Muscle layer of colon (tissue), 2 donors: ENCODE data around the gene RBM4B.

Experiments used
- H3K27ac ChIP-seq: one replicate; pipeline ENCODE4 v1.7.0; 2013; ENCODE audit warnings: low read depth, mild to moderate bottlenecking, low read length, moderate library complexity
- H3K27me3 ChIP-seq, 2 donors: one replicate each; pipeline ENCODE4 v1.7.0; 2013; ENCODE audit warnings: low read length in 2 of 2, mild to moderate bottlenecking in 2 of 2; ENCODE audit not compliant: insufficient read depth in 2 of 2, control insufficient read depth in 1 of 2
- H3K36me3 ChIP-seq: one replicate; pipeline ENCODE4 v1.7.0; 2013; ENCODE audit warnings: mild to moderate bottlenecking, low read length; ENCODE audit not compliant: insufficient read depth
- H3K4me1 ChIP-seq: one replicate; pipeline ENCODE4 v1.7.0; 2013; ENCODE audit warnings: mild to moderate bottlenecking, low read length; ENCODE audit not compliant: insufficient read depth
- H3K4me3 ChIP-seq, 2 donors: one replicate each; pipeline ENCODE4 v1.7.0; 2013; ENCODE audit warnings: low read length in 2 of 2, low read depth in 1 of 2, mild to moderate bottlenecking in 1 of 2, moderate library complexity in 1 of 2
- H3K9ac ChIP-seq: one replicate; pipeline ENCODE4 v1.7.0; 2013; ENCODE audit warnings: low read length
- H3K9me3 ChIP-seq: one replicate; pipeline ENCODE4 v1.7.0; 2013; ENCODE audit warnings: mild to moderate bottlenecking, low read length
- donor health status: abdominal sarcoma.
- donor health status: Adenocarcinoma of cecum.

The RBM4B gene

DNA sequence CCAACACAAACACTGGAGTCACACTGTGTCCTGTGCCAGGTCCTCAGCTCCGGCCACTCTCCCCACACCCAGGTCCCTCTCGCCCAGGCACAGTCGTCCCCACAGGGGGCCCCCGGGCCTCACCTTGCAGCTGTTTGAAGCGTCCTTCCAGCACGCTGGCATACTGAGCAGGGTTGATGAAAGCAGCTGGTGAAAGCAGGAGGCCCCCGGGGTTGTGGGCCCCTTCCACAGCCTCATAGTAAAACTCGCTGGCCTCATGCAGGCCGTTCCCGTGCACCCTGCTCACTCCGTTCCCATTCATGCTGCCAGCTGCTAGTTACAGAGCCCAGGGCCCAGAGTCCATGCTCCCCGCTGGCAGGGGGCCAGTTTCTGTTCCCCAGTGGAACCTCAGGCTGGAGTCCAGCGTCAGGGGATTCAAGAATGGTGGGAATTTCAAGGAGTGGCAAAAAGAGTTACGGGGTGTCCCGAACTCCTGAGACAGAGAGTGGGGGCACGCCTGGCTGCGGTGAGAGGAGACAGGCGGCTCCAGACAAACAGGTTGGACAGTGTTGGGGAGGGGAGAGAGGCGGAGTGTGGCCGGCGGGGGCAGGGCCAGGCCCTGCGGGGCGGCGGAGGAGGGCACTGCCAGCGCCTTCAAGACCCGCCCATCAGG is 40.8 kb upstream of the RBM4B start:
- Histone ChIP-seq H3K4me1 (no peaks in the 10 kb centered on the region), H3K9me3 (no peaks in the 10 kb centered on the region), H3K36me3 (no peaks in the 10 kb centered on the region), H3K27me3 (peaks cover 0 to 8% of the 10 kb centered on the region in 2 donors), H3K9ac (no peak overlapping the region), H3K4me3 (no peak overlapping the region), H3K27ac (no peak overlapping the region)

DNA sequence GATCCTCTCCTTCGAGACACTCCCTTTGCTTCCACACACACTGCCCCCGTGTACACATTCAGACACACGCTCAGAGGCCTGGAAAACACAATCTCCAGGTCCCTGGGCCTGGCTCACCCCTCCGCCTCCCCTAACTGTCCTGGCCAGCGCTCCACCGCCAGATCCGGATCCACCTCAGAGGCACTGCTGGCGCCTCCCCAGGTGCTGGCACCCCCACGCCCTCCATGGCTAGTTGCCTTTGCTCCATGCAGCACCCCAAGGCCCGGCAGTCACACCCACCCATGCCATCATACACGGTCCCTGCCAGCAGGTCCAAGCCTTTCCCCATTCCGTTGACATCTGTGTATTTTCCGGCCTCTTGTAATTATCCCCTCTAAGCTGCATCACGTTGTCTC is 40.2 kb upstream of the RBM4B start:
- no peak overlapping the region for H3K9ac ChIP-seq
- peaks cover 0 to 8% of the 10 kb centered on the region in 2 donors for H3K27me3 ChIP-seq
- H3K4me1 ChIP-seq = no peaks in the 10 kb centered on the region
- no peak overlapping the region for H3K27ac ChIP-seq
- H3K9me3 ChIP-seq = no peaks in the 10 kb centered on the region
- H3K36me3 ChIP-seq = no peaks in the 10 kb centered on the region
- H3K4me3 ChIP-seq = no peak overlapping the region

DNA sequence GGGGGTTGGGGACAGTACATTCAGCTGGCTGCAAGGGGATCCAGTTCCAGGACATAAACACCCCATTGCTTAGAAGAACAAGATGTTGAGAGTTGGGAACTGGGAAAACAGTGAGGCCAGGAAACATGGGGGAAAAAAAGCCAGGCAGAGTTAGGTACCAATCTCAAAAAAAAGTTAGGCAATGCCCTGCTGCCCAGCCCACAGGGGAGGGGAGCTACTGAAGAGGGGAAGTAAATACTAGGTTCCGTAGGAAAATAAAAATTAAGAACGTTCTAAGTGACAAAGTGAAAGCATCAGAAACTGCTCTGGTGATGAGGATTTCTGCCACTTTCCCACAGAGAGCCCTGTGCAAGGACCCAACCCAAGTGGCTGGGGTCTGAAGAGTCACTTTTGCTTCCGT is 39.3 kb upstream of the RBM4B start:
- Histone ChIP-seq H3K36me3 (no peaks in the 10 kb centered on the region), H3K9me3 (no peaks in the 10 kb centered on the region), H3K9ac (no peak overlapping the region), H3K27ac (no peak overlapping the region), H3K4me1 (no peaks in the 10 kb centered on the region), H3K4me3 (no peak overlapping the region), H3K27me3 (peaks cover 0 to 8% of the 10 kb centered on the region in 2 donors)

DNA sequence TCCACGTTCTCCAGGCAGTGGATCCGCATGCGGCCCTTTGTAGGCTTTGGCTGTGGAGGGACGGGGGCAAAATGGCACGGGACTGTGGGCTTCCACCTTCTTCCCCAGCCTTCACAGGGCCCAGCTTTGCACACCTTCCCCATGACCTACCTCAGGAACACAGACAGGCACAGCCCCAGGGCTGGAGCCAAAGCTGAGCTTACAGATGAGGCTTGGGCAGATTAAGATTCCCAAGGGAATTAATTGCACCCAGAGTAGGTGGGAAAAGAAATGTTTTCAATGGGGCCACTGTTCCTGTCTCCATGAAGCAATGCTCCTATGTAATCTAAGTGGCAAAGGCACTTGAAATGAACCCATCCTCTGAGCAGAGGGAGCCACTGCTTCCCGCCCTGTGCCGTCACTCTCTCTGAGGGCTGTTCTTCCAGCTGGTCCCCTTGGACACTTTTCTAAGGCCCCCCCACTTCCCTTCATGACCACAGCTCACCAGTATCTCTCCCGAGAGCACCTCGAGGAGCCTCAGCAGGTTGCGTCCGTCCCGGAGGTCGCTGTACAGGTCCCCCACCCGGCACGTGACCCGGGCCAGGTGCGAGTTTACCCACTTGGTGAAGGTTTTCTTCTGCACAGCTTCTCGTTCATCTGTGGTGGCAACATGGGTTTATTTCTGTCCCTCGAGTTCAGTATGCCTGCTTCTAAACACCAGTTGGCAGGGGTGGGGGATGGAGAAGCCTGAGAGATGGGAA is 37.8 kb upstream of the RBM4B start:
- peaks cover 0 to 8% of the 10 kb centered on the region in 2 donors for H3K27me3 ChIP-seq
- H3K9ac ChIP-seq = no peak overlapping the region
- no peak overlapping the region for H3K4me3 ChIP-seq
- H3K36me3 ChIP-seq = no peaks in the 10 kb centered on the region
- H3K4me1 ChIP-seq = no peaks in the 10 kb centered on the region
- no peaks in the 10 kb centered on the region for H3K9me3 ChIP-seq
- no peak overlapping the region for H3K27ac ChIP-seq

DNA sequence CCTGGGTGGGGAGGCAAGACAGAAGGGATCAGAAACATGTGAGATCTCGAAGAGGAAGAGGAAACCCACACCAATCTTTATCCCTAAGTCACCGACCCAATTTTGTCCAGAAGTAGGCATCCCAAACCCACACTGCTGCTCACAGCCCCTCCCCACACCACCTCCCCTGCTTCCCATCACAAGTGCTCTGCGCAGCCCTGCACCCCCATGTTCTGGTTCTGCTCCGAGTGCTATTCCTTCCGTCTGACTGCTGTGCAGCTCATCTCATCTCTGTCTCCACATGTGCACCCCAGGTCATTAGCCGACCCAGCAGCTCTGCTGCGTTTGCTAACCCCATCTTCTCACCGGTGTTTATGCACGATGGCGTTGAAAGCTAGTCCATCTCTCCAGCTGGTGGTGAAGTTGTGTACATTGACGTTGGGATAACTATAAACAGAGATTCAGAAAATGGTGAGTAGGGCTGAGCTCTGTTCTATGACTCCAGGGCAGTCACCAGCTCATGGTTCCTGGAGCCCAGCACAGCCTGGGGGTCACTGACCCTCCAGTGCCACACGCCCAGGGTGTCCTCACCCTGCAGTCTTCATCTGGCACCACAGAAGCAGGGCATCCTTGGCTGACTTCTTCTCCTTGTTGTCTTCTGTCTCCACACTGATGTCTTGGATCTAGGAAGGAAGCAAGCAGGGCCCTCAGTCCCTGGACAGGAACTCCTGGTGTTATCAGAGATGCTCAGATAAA is 36.2 kb upstream of the RBM4B start:
- H3K4me3 ChIP-seq = no peak overlapping the region
- H3K4me1 ChIP-seq = no peaks in the 10 kb centered on the region
- no peak overlapping the region for H3K9ac ChIP-seq
- no peak overlapping the region for H3K27ac ChIP-seq
- no peaks in the 10 kb centered on the region for H3K9me3 ChIP-seq
- peaks cover 0 to 8% of the 10 kb centered on the region in 2 donors for H3K27me3 ChIP-seq
- no peaks in the 10 kb centered on the region for H3K36me3 ChIP-seq

DNA sequence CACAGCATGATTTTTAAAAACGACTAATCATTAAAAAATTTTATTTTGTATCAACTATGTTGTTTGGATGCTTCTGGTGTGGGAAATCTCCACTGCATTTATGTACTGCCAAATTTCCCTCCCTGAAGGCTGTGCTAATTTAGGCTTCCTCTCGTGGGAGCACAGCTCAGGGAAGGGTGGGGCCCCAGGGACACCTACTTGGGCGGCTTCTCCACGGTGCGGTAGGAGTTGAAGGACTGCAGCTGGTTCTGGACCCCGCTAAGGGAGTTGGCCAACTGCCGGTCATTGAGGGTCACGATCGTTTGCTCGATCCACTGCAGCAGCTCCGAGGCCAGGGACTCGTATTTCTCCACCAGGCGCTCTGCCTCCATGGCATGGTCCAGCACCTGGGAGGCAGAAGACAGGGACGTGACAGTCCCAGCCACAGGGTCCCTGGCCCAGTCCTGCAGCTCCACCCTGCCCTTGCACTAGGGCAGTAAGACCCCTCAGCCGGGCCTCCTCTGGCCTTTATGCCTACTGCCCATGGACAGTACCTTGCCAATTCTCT is 32.8 kb upstream of the RBM4B start:
- Histone ChIP-seq H3K9me3 (no peaks in the 10 kb centered on the region), H3K4me1 (no peaks in the 10 kb centered on the region), H3K27ac (no peak overlapping the region), H3K36me3 (no peaks in the 10 kb centered on the region), H3K4me3 (no peak overlapping the region), H3K9ac (no peak overlapping the region), H3K27me3 (no peaks in the 10 kb centered on the region)

DNA sequence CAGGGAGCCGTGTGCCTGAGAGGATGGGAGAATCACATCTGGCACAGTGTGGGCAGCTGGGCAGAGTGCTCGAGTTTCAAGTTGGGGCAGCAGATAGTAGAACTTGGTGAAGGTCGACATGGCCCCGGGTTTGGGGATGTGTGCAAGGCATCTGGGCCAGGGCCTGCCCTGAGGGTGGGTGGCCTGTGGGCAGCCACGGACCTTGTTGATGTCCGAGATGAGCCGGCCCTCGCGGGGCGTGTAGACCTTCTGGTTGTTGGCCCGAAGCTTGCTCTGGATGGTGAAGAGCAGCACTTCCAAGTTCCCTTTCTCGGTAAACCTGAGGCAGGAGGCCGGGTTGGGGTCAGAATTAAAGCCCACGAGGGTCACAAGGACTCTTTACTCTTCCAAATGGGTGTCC is 31.0 kb upstream of the RBM4B start:
- H3K9ac ChIP-seq = no peak overlapping the region
- H3K9me3 ChIP-seq = no peaks in the 10 kb centered on the region
- H3K4me1 ChIP-seq = no peaks in the 10 kb centered on the region
- H3K27me3 ChIP-seq = no peaks in the 10 kb centered on the region
- no peak overlapping the region for H3K4me3 ChIP-seq
- H3K36me3 ChIP-seq = no peaks in the 10 kb centered on the region
- H3K27ac ChIP-seq = no peak overlapping the region

DNA sequence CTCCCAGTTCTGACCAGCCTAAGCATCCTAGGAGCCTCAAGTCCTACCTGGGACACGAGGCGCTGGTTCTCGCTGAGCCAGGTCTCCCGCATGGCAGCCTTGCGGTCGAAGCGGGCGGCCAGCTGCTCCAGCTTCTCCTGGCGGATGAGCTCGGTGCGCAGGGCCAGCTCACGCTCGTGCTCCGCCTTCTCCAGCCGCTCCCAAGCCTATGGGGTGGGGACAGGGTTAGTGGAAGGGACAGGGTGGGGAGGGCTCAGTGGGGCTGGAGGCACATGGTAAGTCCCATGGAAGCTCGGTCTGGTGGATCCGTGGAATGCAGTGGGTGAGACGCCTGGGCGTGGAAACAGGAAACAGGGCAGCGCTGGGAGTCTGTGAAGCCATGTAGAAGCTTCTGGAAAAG is 30.4 kb upstream of the RBM4B start:
- H3K27me3 ChIP-seq = no peaks in the 10 kb centered on the region
- no peak overlapping the region for H3K27ac ChIP-seq
- no peaks in the 10 kb centered on the region for H3K4me1 ChIP-seq
- no peak overlapping the region for H3K9ac ChIP-seq
- H3K9me3 ChIP-seq = no peaks in the 10 kb centered on the region
- H3K36me3 ChIP-seq = no peaks in the 10 kb centered on the region
- H3K4me3 ChIP-seq = no peak overlapping the region

DNA sequence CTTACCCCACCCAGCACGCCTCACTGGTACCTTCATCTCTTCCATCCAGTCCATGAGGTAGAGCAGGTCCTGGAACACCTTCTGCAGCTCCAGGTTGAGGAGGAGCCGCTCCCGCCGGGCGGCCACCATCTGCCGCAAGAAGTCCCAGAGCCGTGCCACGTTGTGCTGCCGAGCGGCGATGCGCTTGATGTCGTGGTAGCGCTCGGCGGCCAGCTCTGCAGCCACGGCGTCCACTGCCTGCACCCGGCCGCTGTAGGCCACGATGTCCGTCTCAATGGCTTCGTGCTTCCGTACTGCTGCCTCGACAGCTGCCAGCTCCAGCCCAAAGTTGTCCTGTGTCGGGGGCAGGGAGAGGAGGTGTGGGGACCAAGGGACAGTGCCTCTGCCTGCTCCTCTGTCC is 29.8 kb upstream of the RBM4B start:
- Histone ChIP-seq H3K4me1 (no peaks in the 10 kb centered on the region), H3K27ac (no peak overlapping the region), H3K9me3 (no peaks in the 10 kb centered on the region), H3K4me3 (no peak overlapping the region), H3K9ac (no peak overlapping the region), H3K36me3 (no peaks in the 10 kb centered on the region), H3K27me3 (no peaks in the 10 kb centered on the region)

DNA sequence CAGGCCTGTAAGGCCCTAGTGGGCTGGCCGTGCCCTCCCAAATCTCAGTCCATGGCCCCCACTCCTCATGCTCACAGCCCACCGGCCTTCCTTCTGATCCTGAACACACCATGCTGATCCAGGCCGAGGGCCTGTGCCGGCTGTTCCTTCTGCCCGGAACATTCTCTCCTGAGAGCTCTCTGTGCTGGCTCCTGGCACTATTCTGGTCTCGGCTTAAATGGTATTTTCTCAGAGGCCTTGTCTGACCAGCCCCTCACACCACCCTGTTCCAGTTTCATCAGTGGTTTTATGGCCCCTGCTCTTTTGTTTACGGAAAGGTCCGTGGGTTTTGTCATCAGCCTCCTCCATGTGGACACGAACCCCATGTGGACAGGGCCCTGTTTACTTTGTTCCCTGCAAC is 29.3 kb upstream of the RBM4B start:
- Histone ChIP-seq H3K4me3 (no peak overlapping the region), H3K36me3 (no peaks in the 10 kb centered on the region), H3K27me3 (no peaks in the 10 kb centered on the region), H3K9me3 (no peaks in the 10 kb centered on the region), H3K4me1 (no peaks in the 10 kb centered on the region), H3K27ac (no peak overlapping the region), H3K9ac (no peak overlapping the region)

DNA sequence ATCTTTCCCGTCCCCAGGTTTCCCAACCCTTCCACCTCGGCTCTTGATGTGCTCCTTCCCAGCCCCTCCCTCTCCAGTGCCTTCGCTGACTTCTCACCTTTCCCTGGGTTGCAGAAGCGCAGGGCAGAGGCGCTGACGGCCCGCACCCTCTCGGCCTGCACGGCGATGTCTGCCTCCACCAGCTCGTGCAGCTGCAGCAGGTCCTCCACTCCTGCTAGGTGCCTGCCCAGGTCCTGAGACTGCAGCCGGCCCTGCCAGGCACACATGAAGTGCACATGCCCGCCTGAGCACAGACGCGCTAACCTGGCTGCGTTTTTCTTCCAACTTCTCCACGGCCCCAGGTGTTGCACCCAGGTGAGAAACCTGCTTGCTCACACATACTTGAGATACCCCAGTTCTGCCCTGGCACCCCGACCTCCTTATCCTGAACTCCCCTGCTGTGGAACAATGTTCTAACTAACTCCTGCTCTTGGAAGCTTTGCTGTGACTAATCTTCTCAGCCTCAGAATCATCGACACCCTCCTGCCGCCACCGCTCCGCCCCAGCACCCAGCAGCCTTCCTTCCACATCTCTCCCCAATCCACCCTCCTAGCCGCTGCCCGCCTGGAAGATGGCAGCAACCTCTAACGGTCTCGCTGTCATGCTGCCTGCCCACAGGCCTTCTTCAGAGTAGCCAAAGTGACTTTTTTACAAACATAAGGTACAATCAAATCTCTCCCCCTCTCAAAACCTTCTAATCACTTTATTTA is 28.1 kb upstream of the RBM4B start:
- Histone ChIP-seq H3K4me1 (no peaks in the 10 kb centered on the region), H3K4me3 (no peak overlapping the region), H3K36me3 (no peaks in the 10 kb centered on the region), H3K9ac (no peak overlapping the region), H3K9me3 (no peaks in the 10 kb centered on the region), H3K27ac (no peak overlapping the region), H3K27me3 (no peaks in the 10 kb centered on the region)
